Trophoblast cell (in vitro differentiated cells and primary cell): Measurements from ENCODE around the gene ADSS1.
"Not testable (repeated sequence)": the region's sequence is repeated elsewhere in the genome, so short reads cannot be mapped to it uniquely, and the experiment has no call there.

Experiments
- DNase-seq, 2 donors: peaks; one replicate each; pipeline ENCODE4 v3.0.0-alpha.2; 2016
- H2AFZ ChIP-seq: 2 replicates; pipeline ENCODE4 v1.6.1; 2013; ENCODE audit warnings: low read length, moderate library complexity, mild to moderate bottlenecking; ENCODE audit not compliant: insufficient read depth, poor library complexity
- H2AK5ac ChIP-seq: 2 replicates; pipeline ENCODE4 v1.6.1; 2013; ENCODE audit warnings: mild to moderate bottlenecking, low read length
- H2BK120ac ChIP-seq: 2 replicates; pipeline ENCODE4 v1.6.1; 2013; ENCODE audit warnings: low read length, mild to moderate bottlenecking, moderate library complexity; ENCODE audit not compliant: insufficient read depth, poor library complexity
- H2BK12ac ChIP-seq: 2 replicates; pipeline ENCODE4 v1.6.1; 2013; ENCODE audit warnings: mild to moderate bottlenecking, low read length, moderate library complexity
- H2BK5ac ChIP-seq: 2 replicates; pipeline ENCODE4 v1.6.1; 2013; ENCODE audit warnings: low read length, low read depth, moderate library complexity, mild to moderate bottlenecking; ENCODE audit not compliant: poor library complexity
- H3K14ac ChIP-seq: 2 replicates; pipeline ENCODE4 v1.6.1; 2013; ENCODE audit warnings: mild to moderate bottlenecking, low read length
- H3K18ac ChIP-seq: 2 replicates; pipeline ENCODE4 v1.6.1; 2013; ENCODE audit warnings: mild to moderate bottlenecking, low read length
- H3K23ac ChIP-seq: 2 replicates; pipeline ENCODE4 v1.6.1; 2013; ENCODE audit warnings: low read length
- H3K27ac ChIP-seq: 2 replicates; pipeline ENCODE4 v1.5.1; 2013; ENCODE audit warnings: low read depth, mild to moderate bottlenecking, inconsistent platforms, low read length, moderate library complexity
- H3K27me3 ChIP-seq: 2 replicates; pipeline ENCODE4 v1.6.1; 2013; ENCODE audit warnings: inconsistent platforms, mild to moderate bottlenecking, low read length, moderate library complexity; ENCODE audit not compliant: insufficient read depth
- H3K36me3 ChIP-seq, 2 experiments: 1 replicate in 1 of 2; 2 replicates in 1 of 2; pipeline ENCODE4 v1.6.1; 2013; ENCODE audit warnings: low read length in 2 of 2, mild to moderate bottlenecking in 2 of 2, moderate library complexity in 1 of 2; ENCODE audit not compliant: insufficient read depth in 2 of 2, control insufficient read depth in 1 of 2
- H3K4ac ChIP-seq: 2 replicates; pipeline ENCODE4 v1.6.1; 2013; ENCODE audit warnings: low read depth, mild to moderate bottlenecking, low read length, moderate library complexity
- H3K4me1 ChIP-seq, 2 experiments: 1 replicate in 1 of 2; 2 replicates in 1 of 2; pipeline ENCODE4 v1.6.1; 2013; ENCODE audit warnings: low read length in 2 of 2, mild to moderate bottlenecking in 2 of 2, moderate library complexity in 1 of 2; ENCODE audit not compliant: insufficient read depth in 2 of 2, control insufficient read depth in 1 of 2
- H3K4me2 ChIP-seq: 2 replicates; pipeline ENCODE4 v1.6.1; 2013; ENCODE audit warnings: inconsistent platforms, mild to moderate bottlenecking, low read length, moderate library complexity
- H3K4me3 ChIP-seq: 2 replicates; pipeline ENCODE4 v1.5.1; 2013; ENCODE audit warnings: mild to moderate bottlenecking, low read depth, low read length, inconsistent platforms
- H3K79me1 ChIP-seq: one replicate; pipeline ENCODE4 v1.6.1; 2013; ENCODE audit warnings: low read length
- H3K79me2 ChIP-seq: 2 replicates; pipeline ENCODE4 v1.6.1; 2013; ENCODE audit warnings: low read length, mild to moderate bottlenecking; ENCODE audit not compliant: control insufficient read depth, insufficient read depth, poor library complexity
- H3K9ac ChIP-seq: 2 replicates; pipeline ENCODE4 v1.6.1; 2013; ENCODE audit warnings: mild to moderate bottlenecking, low read length
- H3K9me3 ChIP-seq: 2 replicates; pipeline ENCODE4 v1.6.1; 2013; ENCODE audit warnings: low read depth, mild to moderate bottlenecking, control low read depth, inconsistent platforms, low read length; ENCODE audit not compliant: insufficient read depth
- H4K12ac ChIP-seq: 2 replicates; pipeline ENCODE4 v1.6.1; 2013; ENCODE audit warnings: low read depth, mild to moderate bottlenecking, low read length, moderate library complexity
- H4K8ac ChIP-seq: 2 replicates; pipeline ENCODE4 v1.6.1; 2013; ENCODE audit warnings: low read depth, mild to moderate bottlenecking, low read length, moderate library complexity
- H4K91ac ChIP-seq: one replicate; pipeline ENCODE4 v1.6.1; 2013; ENCODE audit warnings: low read depth, mild to moderate bottlenecking, low read length, moderate library complexity
- WGBS: extraction: QIAGEN DNeasy Blood & Tissue Kit; methylation state at CpG from one replicate; pipeline ENCODE4 v1.1.7; 2013; ENCODE audit warnings: missing lambda C conversion rate; ENCODE audit not compliant: insufficient read length, insufficient coverage; ENCODE audit errors: extremely low coverage; 5-methylcytosine and 5-hydroxymethylcytosine counted together

ADSS1 gene

GRCh38 chr14:104729176-104729834 lies 5.3 kb downstream of the ADSS1 start:
- H3K27ac ChIP-seq, H4K91ac ChIP-seq, H3K4me2 ChIP-seq, H4K12ac ChIP-seq, H2BK120ac ChIP-seq, H3K4ac ChIP-seq, H3K27me3 ChIP-seq, H3K4me1 ChIP-seq, H2AK5ac ChIP-seq, H3K4me3 ChIP-seq, H2BK5ac ChIP-seq, H2AFZ ChIP-seq, H3K23ac ChIP-seq, H3K36me3 ChIP-seq, H4K8ac ChIP-seq, H3K79me2 ChIP-seq, H3K14ac ChIP-seq, H3K18ac ChIP-seq, H3K9me3 ChIP-seq, H3K9ac ChIP-seq, H2BK12ac ChIP-seq, H3K79me1 ChIP-seq: not testable (repeated sequence)
- DNase-seq, result peak; percentile 61 to 84
- WGBS, result no CpG with 5 or more reads among the region's 73 CpGs

GRCh38 chr14:104729835-104730181 lies 5.8 kb downstream of the ADSS1 start:
- H2AK5ac ChIP-seq, result no peak overlapping the region
- no peak overlapping the region for H3K4me2 ChIP-seq
- no peak overlapping the region for H4K12ac ChIP-seq
- no peaks in the 10 kb centered on the region for H3K36me3 ChIP-seq
- no peak overlapping the region for H2BK120ac ChIP-seq
- H2BK12ac ChIP-seq, result no peak overlapping the region
- H3K9ac ChIP-seq, result no peak overlapping the region
- no CpG with 5 or more reads among the region's 16 CpGs for WGBS
- no peak overlapping the region for H2BK5ac ChIP-seq
- no peak overlapping the region for H3K14ac ChIP-seq
- peaks cover 0 to 4% of the 10 kb centered on the region in 2 experiments for H3K4me1 ChIP-seq
- H4K8ac ChIP-seq, result no peak overlapping the region
- H3K23ac ChIP-seq, result no peak overlapping the region
- H3K79me2 ChIP-seq, result no peaks in the 10 kb centered on the region
- no peaks in the 10 kb centered on the region for H3K27me3 ChIP-seq
- peaks cover 3% of the 10 kb centered on the region for H3K9me3 ChIP-seq
- H3K18ac ChIP-seq, result no peak overlapping the region
- H3K4me3 ChIP-seq, result no peak overlapping the region
- no peak overlapping the region for H2AFZ ChIP-seq
- no peaks in the 10 kb centered on the region for H3K79me1 ChIP-seq
- no peak overlapping the region for H3K4ac ChIP-seq
- no peak overlapping the region for H3K27ac ChIP-seq
- peak; percentile 41 to 47 for DNase-seq
- H4K91ac ChIP-seq, result no peak overlapping the region

- Histone ChIP-seq H2AK5ac (no peak overlapping the region), H3K27me3 (no peaks in the 10 kb centered on the region), H3K4ac (no peak overlapping the region), H3K18ac (no peak overlapping the region), H4K12ac (no peak overlapping the region), H3K9me3 (peaks cover 3% of the 10 kb centered on the region), H3K14ac (no peak overlapping the region), H3K4me2 (no peak overlapping the region), H2BK120ac (no peak overlapping the region), H2BK12ac (no peak overlapping the region), H3K79me2 (no peaks in the 10 kb centered on the region), H2AFZ (no peak overlapping the region), H3K4me1 (no peaks in the 10 kb centered on the region), H3K23ac (no peak overlapping the region), H4K91ac (no peak overlapping the region), H4K8ac (no peak overlapping the region), H3K36me3 (no peaks in the 10 kb centered on the region), H3K4me3 (no peak overlapping the region), H3K27ac (no peak overlapping the region), H3K79me1 (no peaks in the 10 kb centered on the region), H2BK5ac (no peak overlapping the region), H3K9ac (no peak overlapping the region)
- WGBS, result no CpG with 5 or more reads among the region's 5 CpGs
- DNase-seq, result peak in 1 of 2 donors; percentile 25
Measured at GRCh38 chr14:104730487-104730886, 6.5 kb downstream of the ADSS1 start.

- H4K12ac ChIP-seq, result no peak overlapping the region
- peaks cover 3% of the 10 kb centered on the region for H3K9me3 ChIP-seq
- H2BK120ac ChIP-seq, result no peak overlapping the region
- no peaks in the 10 kb centered on the region for H3K27me3 ChIP-seq
- H3K4me1 ChIP-seq, result no peaks in the 10 kb centered on the region
- H3K23ac ChIP-seq, result no peak overlapping the region
- H3K18ac ChIP-seq, result no peak overlapping the region
- H3K36me3 ChIP-seq, result no peaks in the 10 kb centered on the region
- H3K14ac ChIP-seq, result no peak overlapping the region
- H3K79me2 ChIP-seq, result no peaks in the 10 kb centered on the region
- H2AK5ac ChIP-seq, result no peak overlapping the region
- no peak overlapping the region for H3K9ac ChIP-seq
- no peak overlapping the region for H3K4me3 ChIP-seq
- DNase-seq, result peak in 1 of 2 donors; percentile 36
- WGBS, result no CpG with 5 or more reads among the region's 18 CpGs
- no peak overlapping the region for H3K4ac ChIP-seq
- H3K79me1 ChIP-seq, result no peaks in the 10 kb centered on the region
- H2BK12ac ChIP-seq, result no peak overlapping the region
- no peak overlapping the region for H4K8ac ChIP-seq
- no peak overlapping the region for H2AFZ ChIP-seq
- H3K27ac ChIP-seq, result no peak overlapping the region
- no peak overlapping the region for H4K91ac ChIP-seq
- no peak overlapping the region for H2BK5ac ChIP-seq
- no peak overlapping the region for H3K4me2 ChIP-seq
Measured at GRCh38 chr14:104731320-104732294, 7.6 kb downstream of the ADSS1 start.
